Esophagus squamous epithelium (tissue), 5 donors: ENCODE measurements around the gene RNF6. TPM values are rescaled to one million over a fixed set of nuclear protein-coding genes. Genes with fewer than 3 reads are reported as not detected.

Experiments used
- DNase-seq: peaks from one replicate; lab custom pipeline; 2025; lab: John Stamatoyannopoulos, UW
- H3K27ac ChIP-seq, 4 donors: fragments of 200-600 bp; sonication (generic); one replicate each; pipeline ENCODE4 v1.5.1; 2016 to 2019; ENCODE audit warnings: mild to moderate bottlenecking in 1 of 4
- H3K27me3 ChIP-seq, 4 donors: fragments of 200-600 bp; sonication (generic); 1 replicate in 3 of 4; 2 replicates in 1 of 4; pipeline versions ENCODE4 v1.5.1 to v1.6.0; 2017 to 2021; ENCODE audit warnings: antibody characterized with exemption in 1 of 4
- H3K36me3 ChIP-seq, 3 donors: fragments of 200-600 bp; sonication (generic); one replicate each; pipeline ENCODE4 v1.5.1; 2016 to 2019
- H3K4me1 ChIP-seq, 3 donors: fragments of 200-600 bp; sonication (generic); one replicate each; pipeline ENCODE4 v1.5.1; 2017 to 2019
- H3K4me3 ChIP-seq, 4 donors: fragments of 200-600 bp; sonication (generic); 1 replicate in 3 of 4; 2 replicates in 1 of 4; pipeline ENCODE4 v1.5.1; 2016 to 2019; ENCODE audit warnings: mild to moderate bottlenecking in 2 of 4, moderate library complexity in 1 of 4
- H3K9me3 ChIP-seq, 3 donors: fragments of 200-600 bp; sonication (generic); one replicate each; pipeline ENCODE4 v1.5.1; 2016 to 2019
- POLR2A ChIP-seq, 4 donors: fragments of 450-650 bp; IDR thresholded peaks; one replicate each; pipeline ENCODE4 v1.6.1; 2017; ENCODE audit warnings: antibody characterized with exemption in 4 of 4, mild to moderate bottlenecking in 4 of 4, moderate library complexity in 3 of 4
- WGBS, 2 donors: methylation state at CpG; one replicate each; pipeline ENCODE4 v1.1.5; 2018; 5-methylcytosine and 5-hydroxymethylcytosine counted together
- intact Hi-C: fragments of 100-400 bp; cut with DNase I; formaldehyde crosslinking; loops from one replicate; pipeline ENCODE4 v1.15.0; 2022
- total RNA-seq, 4 donors: library from RNA; depleted of rRNA; stranded (reverse); fragments of >200 nt; gene quantifications; one replicate each; pipeline ENCODE4 v1.1.0, GENCODE V29; 2016
- TF ChIP-seq, protein P1 (sequence below), 6 experiments: fragments of 450-650 bp in 4 of 6; fragments of 200-600 bp in 2 of 6; sonication (generic) in 2 of 6; IDR thresholded peaks; one replicate each; pipeline ENCODE4 v1.5.1; 2016 to 2019; ENCODE audit warnings: antibody characterized with exemption in 6 of 6, mild to moderate bottlenecking in 4 of 6, moderate library complexity in 4 of 6
- donor health status: DM: yes; HTN: yes; CAD: no.

RNF6 gene
- total RNA-seq, 4 donors from 2014 or later, result 23.4 to 41.4 (median 29.6) TPM

- no peak overlapping the region for H3K27ac ChIP-seq
- H3K27me3 ChIP-seq, result no peaks in the 10 kb centered on the region
- intact Hi-C loops, result no loop called here
- H3K9me3 ChIP-seq, result no peaks in the 10 kb centered on the region
- DNase-seq, result no peak
- no peaks in the 10 kb centered on the region for H3K4me1 ChIP-seq
- H3K36me3 ChIP-seq, result no peaks in the 10 kb centered on the region
- 63% methylated on average over 2 of the region's 2 CpGs; no CpG with 5 or more reads in 1 of the 2 donors for WGBS, 2 donors
- TF ChIP-seq, protein P1, sequence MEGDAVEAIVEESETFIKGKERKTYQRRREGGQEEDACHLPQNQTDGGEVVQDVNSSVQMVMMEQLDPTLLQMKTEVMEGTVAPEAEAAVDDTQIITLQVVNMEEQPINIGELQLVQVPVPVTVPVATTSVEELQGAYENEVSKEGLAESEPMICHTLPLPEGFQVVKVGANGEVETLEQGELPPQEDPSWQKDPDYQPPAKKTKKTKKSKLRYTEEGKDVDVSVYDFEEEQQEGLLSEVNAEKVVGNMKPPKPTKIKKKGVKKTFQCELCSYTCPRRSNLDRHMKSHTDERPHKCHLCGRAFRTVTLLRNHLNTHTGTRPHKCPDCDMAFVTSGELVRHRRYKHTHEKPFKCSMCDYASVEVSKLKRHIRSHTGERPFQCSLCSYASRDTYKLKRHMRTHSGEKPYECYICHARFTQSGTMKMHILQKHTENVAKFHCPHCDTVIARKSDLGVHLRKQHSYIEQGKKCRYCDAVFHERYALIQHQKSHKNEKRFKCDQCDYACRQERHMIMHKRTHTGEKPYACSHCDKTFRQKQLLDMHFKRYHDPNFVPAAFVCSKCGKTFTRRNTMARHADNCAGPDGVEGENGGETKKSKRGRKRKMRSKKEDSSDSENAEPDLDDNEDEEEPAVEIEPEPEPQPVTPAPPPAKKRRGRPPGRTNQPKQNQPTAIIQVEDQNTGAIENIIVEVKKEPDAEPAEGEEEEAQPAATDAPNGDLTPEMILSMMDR (IDR thresholded peaks at IDR 0.05), result no peak
- no peak for TF ChIP-seq POLR2A (IDR thresholded peaks at IDR 0.05)
- no peak overlapping the region for H3K4me3 ChIP-seq
These were observed 42.8 kb downstream of the RNF6 start for GRCh38 chr13:26179344-26179743.

GRCh38 chr13:26168835-26169234 is 53.3 kb downstream of the RNF6 start:
- intact Hi-C loops, result no loop called here
- Histone ChIP-seq H3K36me3 (no peaks in the 10 kb centered on the region), H3K4me1 (no peaks in the 10 kb centered on the region), H3K4me3 (no peak overlapping the region), H3K9me3 (no peaks in the 10 kb centered on the region), H3K27ac (no peak overlapping the region), H3K27me3 (no peaks in the 10 kb centered on the region)
- 84 to 88% methylated on average over 3 of the region's 3 CpGs for WGBS, 2 donors
- TF ChIP-seq, protein P1 (IDR thresholded peaks at IDR 0.05), result no peak
- no peak for TF ChIP-seq POLR2A (IDR thresholded peaks at IDR 0.05)
- no peak for DNase-seq

GRCh38 chr13:26168237-26168814 is 53.8 kb downstream of the RNF6 start:
- 53% methylated on average over 6 of the region's 6 CpGs for WGBS, 2 donors
- intact Hi-C loops, result no loop called here
- H3K27me3 ChIP-seq, result no peaks in the 10 kb centered on the region
- H3K27ac ChIP-seq, result no peak overlapping the region
- no peaks in the 10 kb centered on the region for H3K36me3 ChIP-seq
- TF ChIP-seq, protein P1 (IDR thresholded peaks at IDR 0.05), result no peak
- no peak for TF ChIP-seq POLR2A (IDR thresholded peaks at IDR 0.05)
- no peak overlapping the region for H3K4me3 ChIP-seq
- H3K9me3 ChIP-seq, result no peaks in the 10 kb centered on the region
- H3K4me1 ChIP-seq, result no peaks in the 10 kb centered on the region
- DNase-seq, result no peak

DNA sequence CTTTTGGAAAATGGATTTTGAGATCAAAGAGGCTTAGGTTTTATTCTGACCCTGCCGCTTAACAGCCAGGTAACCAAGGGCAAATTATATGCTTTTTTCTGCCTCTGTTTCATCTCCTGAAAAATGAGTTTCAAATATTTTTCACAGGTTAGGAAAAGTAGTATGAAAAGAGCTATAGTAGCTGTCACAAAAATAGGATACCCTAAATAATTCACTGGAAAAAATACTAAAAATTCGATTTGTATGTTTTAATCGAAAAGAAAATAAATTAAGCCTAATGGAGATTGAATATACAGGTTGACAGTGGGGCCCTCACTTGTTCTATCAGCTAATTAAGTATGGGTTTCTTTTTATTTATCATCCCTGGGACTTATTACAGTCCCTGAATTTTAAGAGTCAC is 58.3 kb downstream of the RNF6 start:
- H3K4me3 ChIP-seq, result no peak overlapping the region
- H3K27me3 ChIP-seq, result no peaks in the 10 kb centered on the region
- H3K27ac ChIP-seq, result no peak overlapping the region
- no peak for DNase-seq
- WGBS, 2 donors, result 70 to 75% methylated on average over 3 of the region's 3 CpGs
- no peaks in the 10 kb centered on the region for H3K36me3 ChIP-seq
- no peak for TF ChIP-seq POLR2A (IDR thresholded peaks at IDR 0.05)
- TF ChIP-seq, protein P1 (IDR thresholded peaks at IDR 0.05), result no peak
- no peaks in the 10 kb centered on the region for H3K4me1 ChIP-seq
- intact Hi-C loops, result no loop called here
- no peaks in the 10 kb centered on the region for H3K9me3 ChIP-seq

Other genes starting within 250 kb of the RNF6 start
- under 1 TPM in 2 of 4 donors, not detected in 2; 0.23 to 0.38 TPM for gene SHISA2, start 170.3 kb downstream of the RNF6 start, total RNA-seq
- gene CDK8, start 31.8 kb upstream of the RNF6 start, total RNA-seq, result 10 to 100 TPM in 3 of 4 donors, 1 to 10 TPM in 1; 8.0 to 16.8 (median 12.7) TPM